SK-N-SH treated with all-trans-retinoic acid at 6 μM for 48 hours (cell line): ENCODE data around the gene PLA2G3.

ENCODE experiments used
- ARNTL ChIP-seq: fragments of 450-650 bp; formaldehyde crosslinking; IDR thresholded peaks from 2 replicates; pipeline ENCODE4 v1.5.0; 2020; ENCODE audit warnings: low read depth, mild to moderate bottlenecking, moderate library complexity, borderline replicate concordance
- CSRNP3 ChIP-seq: fragments of 250-450 bp; sonication (Bioruptor Pico); IDR thresholded peaks from 2 replicates; pipeline ENCODE4 v1.5.1; 2021; ENCODE audit warnings: mild to moderate bottlenecking, moderate library complexity
- ESRRG ChIP-seq: fragments of 250-450 bp; sonication (Bioruptor Pico); IDR thresholded peaks from 2 replicates; pipeline ENCODE4 v1.6.1; 2021; ENCODE audit warnings: mild to moderate bottlenecking
- OSR1 ChIP-seq: fragments of 250-450 bp; sonication (Bioruptor Pico); IDR thresholded peaks from 2 replicates; pipeline ENCODE4 v1.8.0; 2022; ENCODE audit warnings: moderate library complexity, mild to moderate bottlenecking, inconsistent platforms
- PATZ1 ChIP-seq: fragments of 250-450 bp; sonication (Bioruptor Pico); IDR thresholded peaks from 2 replicates; pipeline ENCODE4 v1.8.0; 2020; ENCODE audit warnings: mild to moderate bottlenecking, moderate library complexity, borderline replicate concordance
- POU6F1 ChIP-seq: fragments of 250-450 bp; sonication (Bioruptor Pico); IDR thresholded peaks from 2 replicates; pipeline ENCODE4 v1.8.0; 2021; ENCODE audit warnings: low read depth, mild to moderate bottlenecking, moderate library complexity, borderline replicate concordance
- PPARA ChIP-seq: fragments of 250-450 bp; sonication (Bioruptor Pico); IDR thresholded peaks from 2 replicates; pipeline ENCODE4 v1.5.0; 2020; ENCODE audit warnings: mild to moderate bottlenecking, borderline replicate concordance
- RARB ChIP-seq: fragments of 250-450 bp; sonication (Bioruptor Pico); IDR thresholded peaks from 2 replicates; pipeline ENCODE4 v1.8.0; 2021; ENCODE audit warnings: mild to moderate bottlenecking, moderate library complexity
- TOX ChIP-seq: fragments of 250-450 bp; sonication (Bioruptor Pico); IDR thresholded peaks from 2 replicates; pipeline ENCODE4 v1.8.0; 2021; ENCODE audit warnings: mild to moderate bottlenecking, moderate library complexity, borderline replicate concordance
- TSHZ2 ChIP-seq: fragments of 250-450 bp; sonication (Bioruptor Pico); IDR thresholded peaks from 2 replicates; pipeline ENCODE4 v1.5.0; 2020; ENCODE audit warnings: mild to moderate bottlenecking, moderate library complexity
- ZC3H10 ChIP-seq: fragments of 250-450 bp; sonication (Bioruptor Pico); IDR thresholded peaks from 2 replicates; pipeline ENCODE4 v1.5.1; 2021; ENCODE audit warnings: mild to moderate bottlenecking, moderate library complexity
- ZNF565 ChIP-seq: fragments of 450-650 bp; formaldehyde crosslinking; conservative IDR thresholded peaks from 2 replicates; pipeline ENCODE4 v1.5.0; 2020; ENCODE audit warnings: low read depth, mild to moderate bottlenecking, moderate library complexity
- ZNF70 ChIP-seq: fragments of 450-650 bp; formaldehyde crosslinking; IDR thresholded peaks from 2 replicates; pipeline ENCODE4 v1.5.0; 2020; ENCODE audit warnings: mild to moderate bottlenecking, moderate library complexity
- ZNF8 ChIP-seq: fragments of 450-650 bp; formaldehyde crosslinking; IDR thresholded peaks from 2 replicates; pipeline ENCODE4 v1.5.0; 2020; ENCODE audit warnings: mild to moderate bottlenecking, moderate library complexity

- no peak for TF ChIP-seq TSHZ2 (CRISPR knock-in tag)
- TF ChIP-seq ARNTL (CRISPR knock-in tag): no peak
- TF ChIP-seq ESRRG: no peak
- no peak for TF ChIP-seq PATZ1 (CRISPR knock-in tag)
- no peak for TF ChIP-seq PPARA (CRISPR knock-in tag)
- no peak for TF ChIP-seq ZNF70
- no peak for TF ChIP-seq CSRNP3 (CRISPR knock-in tag)
- no peak for TF ChIP-seq ZNF8
- TF ChIP-seq RARB: no peak
- no peak for TF ChIP-seq OSR1 (CRISPR knock-in tag)
- TF ChIP-seq TOX (CRISPR knock-in tag): no peak
- no peak for TF ChIP-seq ZNF565 (CRISPR knock-in tag)
- no peak for TF ChIP-seq ZC3H10 (CRISPR knock-in tag)
- TF ChIP-seq POU6F1 (CRISPR knock-in tag): no peak
Measured at GRCh38 chr22:31099841-31100761, 40.2 kb downstream of the PLA2G3 start.
